Natural killer cell (primary cell): Measurements from ENCODE around the gene IFT22. TPM values are rescaled to one million over a fixed set of nuclear protein-coding genes. Genes with fewer than 3 reads are reported as not detected.

ENCODE experiments used
- ATAC-seq, 3 donors: fragments of 150-1000 bp in 2 of 3; fragments of 200-7000 bp in 1 of 3; cut with Tn5 transposase; 1 replicate in 1 of 3; 2 replicates in 2 of 3; pipeline ENCODE4 v1.10.0; 2021; ENCODE audit warnings: mild to moderate bottlenecking in 2 of 3, moderate library complexity in 2 of 3
- DNase-seq, 2 donors: peaks; one replicate each; pipeline versions ENCODE4 v3.0.0 to v3.0.0-alpha.2; 2013 to 2021; ENCODE audit warnings: mixed read lengths in 1 of 2
- H3K27ac ChIP-seq: one replicate; pipeline ENCODE4 v1.5.1; 2013; ENCODE audit warnings: mild to moderate bottlenecking, low read length
- H3K27me3 ChIP-seq: one replicate; pipeline ENCODE4 v1.6.1; 2013; ENCODE audit warnings: low read length; ENCODE audit not compliant: control insufficient read depth, insufficient read depth
- H3K36me3 ChIP-seq: one replicate; pipeline ENCODE4 v1.6.1; 2013; ENCODE audit warnings: low read length; ENCODE audit not compliant: control insufficient read depth, insufficient read depth
- H3K4me1 ChIP-seq: one replicate; pipeline ENCODE4 v1.6.1; 2013; ENCODE audit warnings: low read length; ENCODE audit not compliant: control insufficient read depth, insufficient read depth
- H3K4me3 ChIP-seq: one replicate; pipeline ENCODE4 v1.5.1; 2013; ENCODE audit warnings: low read length
- H3K9me3 ChIP-seq: one replicate; pipeline ENCODE4 v1.6.1; 2013; ENCODE audit warnings: low read length; ENCODE audit not compliant: control insufficient read depth, insufficient read depth
- H3K27ac Mint-ChIP-seq, 2 donors: one replicate each; pipeline ENCODE4 v1.8.0; 2022; ENCODE audit warnings: mild to moderate bottlenecking in 2 of 2, mixed read lengths in 2 of 2, moderate library complexity in 1 of 2
- H3K27me3 Mint-ChIP-seq, 2 donors: one replicate each; pipeline ENCODE4 v1.8.0; 2022; ENCODE audit warnings: low read depth in 2 of 2, mixed read lengths in 2 of 2
- H3K36me3 Mint-ChIP-seq: one replicate; pipeline ENCODE4 v1.8.0; 2022; ENCODE audit warnings: mixed read lengths
- H3K4me1 Mint-ChIP-seq, 2 donors: one replicate each; pipeline ENCODE4 v1.8.0; 2022; ENCODE audit warnings: mixed read lengths in 2 of 2
- H3K4me3 Mint-ChIP-seq: one replicate; pipeline ENCODE4 v1.8.0; 2022; ENCODE audit warnings: mild to moderate bottlenecking, moderate library complexity, mixed read lengths
- H3K9me3 Mint-ChIP-seq, 2 donors: one replicate each; pipeline ENCODE4 v1.8.0; 2022; ENCODE audit warnings: mixed read lengths in 2 of 2
- WGBS: methylation state at CpG from one replicate; pipeline ENCODE4 v1.1.7; 2013; ENCODE audit warnings: missing lambda C conversion rate; ENCODE audit not compliant: insufficient coverage; 5-methylcytosine and 5-hydroxymethylcytosine counted together
- intact Hi-C: fragments of 100-400 bp; cut with micrococcal nuclease; formaldehyde crosslinking; loops from one replicate; pipeline ENCODE4 v1.14.2; 2022
- total RNA-seq, 4 donors: library from RNA; stranded (reverse); fragments of 120-200 nt in 1 of 4; gene quantifications; one replicate each; pipeline versions ENCODE4 v1.2.3 to v1.2.4, GENCODE V29; 2013 to 2022
- TF ChIP-seq, protein P1 (sequence below): fragments of 200-600 bp; IDR thresholded peaks from one replicate; pipeline ENCODE4 v1.8.0; 2022; ENCODE audit warnings: antibody characterized with exemption

Gene IFT22
- total RNA-seq, 3 donors from 2014 or later (not counting 1 experiment from before 2014, with no cell fraction given) = 2.9 to 3.8 (median 3.7) TPM

DNA sequence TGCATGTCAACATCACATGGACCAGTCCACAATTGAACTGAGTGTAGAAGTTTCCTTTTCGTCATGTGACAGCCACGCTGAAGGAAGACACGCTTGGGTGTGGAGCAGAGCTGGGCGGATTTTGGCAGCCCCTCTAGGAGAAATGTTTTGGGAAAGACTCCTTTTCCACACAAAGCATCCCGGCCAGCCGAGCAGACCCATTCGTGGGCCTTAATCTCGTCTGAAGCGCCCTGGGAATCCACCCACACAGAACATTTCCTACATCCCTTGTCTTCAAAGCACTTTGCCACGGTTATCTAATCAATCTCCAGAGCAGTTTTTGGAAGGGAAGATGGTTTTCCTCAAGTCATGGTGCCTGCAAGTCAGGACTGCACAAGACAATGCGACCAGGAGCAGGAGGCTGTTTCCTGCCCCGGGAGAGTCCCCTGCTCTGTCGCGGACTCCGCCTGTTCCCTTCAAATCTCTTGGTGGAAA lies 8.4 kb upstream of the IFT22 start:
- Histone ChIP-seq H3K36me3 (no peaks in the 10 kb centered on the region), H3K9me3 (no peaks in the 10 kb centered on the region), H3K4me3 (no peak overlapping the region), H3K27ac (no peak overlapping the region), H3K4me1 (no peaks in the 10 kb centered on the region), H3K27me3 (no peaks in the 10 kb centered on the region)
- 69% methylated on average over 15 of the region's 15 CpGs for WGBS
- DNase-seq (no peak), ATAC-seq (no peak)
- peaks cover 0 to 2% of the 10 kb centered on the region in 2 donors for H3K27me3 Mint-ChIP-seq
- TF ChIP-seq, protein P1, sequence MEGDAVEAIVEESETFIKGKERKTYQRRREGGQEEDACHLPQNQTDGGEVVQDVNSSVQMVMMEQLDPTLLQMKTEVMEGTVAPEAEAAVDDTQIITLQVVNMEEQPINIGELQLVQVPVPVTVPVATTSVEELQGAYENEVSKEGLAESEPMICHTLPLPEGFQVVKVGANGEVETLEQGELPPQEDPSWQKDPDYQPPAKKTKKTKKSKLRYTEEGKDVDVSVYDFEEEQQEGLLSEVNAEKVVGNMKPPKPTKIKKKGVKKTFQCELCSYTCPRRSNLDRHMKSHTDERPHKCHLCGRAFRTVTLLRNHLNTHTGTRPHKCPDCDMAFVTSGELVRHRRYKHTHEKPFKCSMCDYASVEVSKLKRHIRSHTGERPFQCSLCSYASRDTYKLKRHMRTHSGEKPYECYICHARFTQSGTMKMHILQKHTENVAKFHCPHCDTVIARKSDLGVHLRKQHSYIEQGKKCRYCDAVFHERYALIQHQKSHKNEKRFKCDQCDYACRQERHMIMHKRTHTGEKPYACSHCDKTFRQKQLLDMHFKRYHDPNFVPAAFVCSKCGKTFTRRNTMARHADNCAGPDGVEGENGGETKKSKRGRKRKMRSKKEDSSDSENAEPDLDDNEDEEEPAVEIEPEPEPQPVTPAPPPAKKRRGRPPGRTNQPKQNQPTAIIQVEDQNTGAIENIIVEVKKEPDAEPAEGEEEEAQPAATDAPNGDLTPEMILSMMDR = no peak
- intact Hi-C loops = no loop called here
- H3K4me1 Mint-ChIP-seq = no peaks in the 10 kb centered on the region
- no peaks in the 10 kb centered on the region for H3K36me3 Mint-ChIP-seq
- no peak overlapping the region for H3K4me3 Mint-ChIP-seq
- H3K9me3 Mint-ChIP-seq = no peaks in the 10 kb centered on the region
- H3K27ac Mint-ChIP-seq = no peak overlapping the region

DNA sequence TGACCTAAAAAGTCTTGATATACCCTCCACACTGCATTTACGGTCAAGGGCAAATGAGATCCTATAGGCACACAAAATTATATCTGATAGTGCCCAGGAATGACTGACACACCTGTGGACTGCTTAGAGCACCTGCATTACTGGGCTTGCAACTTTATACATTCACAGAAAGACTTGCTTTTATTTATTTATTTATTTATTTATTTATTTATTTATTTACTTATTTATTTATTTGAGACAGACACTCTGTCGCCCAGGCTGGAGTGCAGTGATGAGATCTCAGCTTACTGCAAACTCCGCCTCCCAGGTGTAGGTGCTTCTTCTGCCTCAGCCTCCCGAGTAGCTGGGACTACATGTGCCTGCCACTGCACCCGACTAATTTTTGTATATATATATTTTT lies 6.5 kb upstream of the IFT22 start:
- H3K27me3 Mint-ChIP-seq = peaks cover 0 to 2% of the 10 kb centered on the region in 2 donors
- no peaks in the 10 kb centered on the region for H3K36me3 Mint-ChIP-seq
- Histone ChIP-seq H3K4me1 (no peaks in the 10 kb centered on the region), H3K27ac (no peak overlapping the region), H3K9me3 (no peaks in the 10 kb centered on the region), H3K27me3 (no peaks in the 10 kb centered on the region), H3K36me3 (no peaks in the 10 kb centered on the region), H3K4me3 (no peak overlapping the region)
- ATAC-seq (no peak), DNase-seq (no peak)
- TF ChIP-seq, protein P1 = no peak
- no peaks in the 10 kb centered on the region for H3K9me3 Mint-ChIP-seq
- no peak overlapping the region for H3K4me3 Mint-ChIP-seq
- 95% methylated on average over 5 of the region's 5 CpGs for WGBS
- no peaks in the 10 kb centered on the region for H3K4me1 Mint-ChIP-seq
- intact Hi-C loops = no loop called here
- H3K27ac Mint-ChIP-seq = no peak overlapping the region

DNA sequence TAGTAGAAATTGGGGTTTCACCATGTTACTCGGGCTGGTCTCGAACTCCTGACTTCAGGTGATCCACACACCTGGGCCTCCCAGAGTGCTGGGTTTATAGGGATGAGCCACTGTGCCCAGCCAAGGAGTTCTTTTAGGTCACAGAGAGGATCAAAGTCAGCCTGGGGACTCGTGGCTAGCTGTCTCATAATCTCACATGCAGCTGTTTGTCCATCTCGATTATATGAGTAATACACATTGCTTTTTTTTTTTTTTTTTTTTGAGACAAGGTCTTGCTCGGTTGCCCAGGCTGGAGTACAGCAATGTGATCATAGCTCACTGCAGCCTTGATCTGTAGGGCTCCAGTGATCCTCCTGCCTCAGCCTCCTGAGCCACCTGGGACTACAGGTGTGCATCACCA lies 2.2 kb downstream of the IFT22 start:
- WGBS = 89% methylated on average over 5 of the region's 5 CpGs
- DNase-seq = no peak
- Mint-ChIP-seq H3K27ac (no peak overlapping the region), H3K36me3 (no peaks in the 10 kb centered on the region), H3K4me1 (peaks cover 10 to 16% of the 10 kb centered on the region in 2 donors), H3K9me3 (no peaks in the 10 kb centered on the region), H3K27me3 (no peaks in the 10 kb centered on the region), H3K4me3 (no peak overlapping the region)
- no peaks in the 10 kb centered on the region for H3K36me3 ChIP-seq
- intact Hi-C loops = no loop called here
- H3K27ac ChIP-seq = no peak overlapping the region
- H3K9me3 ChIP-seq = no peaks in the 10 kb centered on the region
- H3K4me3 ChIP-seq = no peak overlapping the region
- no peaks in the 10 kb centered on the region for H3K27me3 ChIP-seq
- peaks cover 13% of the 10 kb centered on the region for H3K4me1 ChIP-seq
- TF ChIP-seq, protein P1 = no peak
- no peak for ATAC-seq

DNA sequence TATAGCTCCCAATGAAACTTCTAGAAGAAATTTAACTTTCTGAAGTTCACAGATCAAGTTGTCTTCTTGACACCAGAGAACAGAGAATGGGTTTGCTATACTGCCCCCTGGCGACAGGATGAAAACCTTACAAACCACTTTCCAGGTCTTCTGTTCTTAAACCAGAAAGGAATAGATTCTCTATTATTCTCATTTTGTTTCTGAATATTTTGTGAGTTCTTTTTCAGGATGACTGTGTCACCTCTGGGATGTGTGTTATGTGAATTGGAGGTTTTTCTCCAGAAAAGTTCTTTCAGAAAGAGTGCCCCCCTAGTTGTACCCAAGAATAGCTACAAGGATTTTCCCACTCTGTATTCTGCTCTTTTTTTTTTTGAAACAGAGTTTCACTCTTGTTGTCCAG lies 6.3 kb downstream of the IFT22 start:
- Mint-ChIP-seq H3K9me3 (no peaks in the 10 kb centered on the region), H3K27me3 (peaks cover 3% of the 10 kb centered on the region in 2 donors), H3K4me1 (no peaks in the 10 kb centered on the region), H3K36me3 (no peaks in the 10 kb centered on the region), H3K27ac (no peak overlapping the region), H3K4me3 (no peak overlapping the region)
- TF ChIP-seq, protein P1 = peak; percentile 67
- peak in 1 of 3 donors; percentile 53 for ATAC-seq
- H3K27ac ChIP-seq = no peak overlapping the region
- H3K27me3 ChIP-seq = no peaks in the 10 kb centered on the region
- intact Hi-C loops = no loop called here
- H3K9me3 ChIP-seq = no peaks in the 10 kb centered on the region
- no peak overlapping the region for H3K4me3 ChIP-seq
- H3K36me3 ChIP-seq = no peaks in the 10 kb centered on the region
- 0% methylated on average over 1 of the region's 1 CpG for WGBS
- peak in 1 of 2 donors; percentile 76 for DNase-seq
- no peaks in the 10 kb centered on the region for H3K4me1 ChIP-seq
